Measurements from ENCODE around the gene RAI1.

Gene RAI1

GRCh38 chr17:17778308-17779014 is 97.2 kb downstream of the RAI1 start:
- no peaks in the 10 kb centered on the region for H3K36me3 ChIP-seq (replicated peaks)
- H3K27me3 ChIP-seq (replicated peaks) = no peaks in the 10 kb centered on the region
- TF ChIP-seq, protein P1, sequence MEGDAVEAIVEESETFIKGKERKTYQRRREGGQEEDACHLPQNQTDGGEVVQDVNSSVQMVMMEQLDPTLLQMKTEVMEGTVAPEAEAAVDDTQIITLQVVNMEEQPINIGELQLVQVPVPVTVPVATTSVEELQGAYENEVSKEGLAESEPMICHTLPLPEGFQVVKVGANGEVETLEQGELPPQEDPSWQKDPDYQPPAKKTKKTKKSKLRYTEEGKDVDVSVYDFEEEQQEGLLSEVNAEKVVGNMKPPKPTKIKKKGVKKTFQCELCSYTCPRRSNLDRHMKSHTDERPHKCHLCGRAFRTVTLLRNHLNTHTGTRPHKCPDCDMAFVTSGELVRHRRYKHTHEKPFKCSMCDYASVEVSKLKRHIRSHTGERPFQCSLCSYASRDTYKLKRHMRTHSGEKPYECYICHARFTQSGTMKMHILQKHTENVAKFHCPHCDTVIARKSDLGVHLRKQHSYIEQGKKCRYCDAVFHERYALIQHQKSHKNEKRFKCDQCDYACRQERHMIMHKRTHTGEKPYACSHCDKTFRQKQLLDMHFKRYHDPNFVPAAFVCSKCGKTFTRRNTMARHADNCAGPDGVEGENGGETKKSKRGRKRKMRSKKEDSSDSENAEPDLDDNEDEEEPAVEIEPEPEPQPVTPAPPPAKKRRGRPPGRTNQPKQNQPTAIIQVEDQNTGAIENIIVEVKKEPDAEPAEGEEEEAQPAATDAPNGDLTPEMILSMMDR (IDR thresholded peaks at IDR 0.05; ENCODE audit: low read depth, low read length, missing control alignments) = no peak
- H3K4me3 ChIP-seq (ENCODE audit: low read depth, low read length) = no peak overlapping the region
- no peak overlapping the region for H3K27ac ChIP-seq
- DNase-seq = no peak
- in situ Hi-C loops (cut with HindIII; ENCODE audit: low pct_ligation_motif_present, low sequenced_read_pairs) = no loop called here

DNA sequence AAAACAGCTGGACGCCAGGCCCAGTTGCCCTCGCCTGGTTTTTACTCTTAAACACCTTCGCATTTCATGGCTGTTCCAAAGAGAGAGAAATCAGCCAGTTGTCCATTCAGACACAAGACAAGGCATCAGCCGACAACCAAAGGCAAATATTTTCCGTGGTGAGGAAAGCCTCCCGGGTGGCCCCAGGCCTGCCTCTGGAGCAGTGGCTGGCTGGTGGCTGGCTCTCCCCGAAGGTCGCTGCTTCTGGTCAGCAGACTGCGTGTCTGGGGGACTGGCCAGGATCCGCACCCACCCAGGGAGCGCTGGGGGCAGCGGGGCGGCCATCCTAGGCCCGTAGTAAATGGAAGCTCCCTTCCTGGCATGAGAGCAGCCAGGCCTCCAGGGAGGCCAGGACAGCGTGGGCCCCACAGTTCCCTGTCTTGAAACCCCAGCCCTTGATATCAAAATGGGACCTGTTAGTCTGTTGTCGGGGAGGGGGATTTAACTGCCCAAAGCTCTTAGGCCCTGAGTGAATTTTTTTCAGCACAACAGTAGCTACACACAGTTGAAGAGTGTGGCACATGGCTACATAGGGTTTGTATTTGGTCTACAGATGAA is 97.9 kb downstream of the RAI1 start:
- no peak for DNase-seq
- Histone ChIP-seq H3K27ac (no peak overlapping the region), H3K4me3 (ENCODE audit: low read depth, low read length) (no peak overlapping the region), H3K27me3 (replicated peaks) (no peaks in the 10 kb centered on the region), H3K36me3 (replicated peaks) (no peaks in the 10 kb centered on the region)
- TF ChIP-seq, protein P1 (IDR thresholded peaks at IDR 0.05; ENCODE audit: low read depth, low read length, missing control alignments) = no peak
- in situ Hi-C loops (cut with HindIII; ENCODE audit: low pct_ligation_motif_present, low sequenced_read_pairs) = no loop called here

DNA sequence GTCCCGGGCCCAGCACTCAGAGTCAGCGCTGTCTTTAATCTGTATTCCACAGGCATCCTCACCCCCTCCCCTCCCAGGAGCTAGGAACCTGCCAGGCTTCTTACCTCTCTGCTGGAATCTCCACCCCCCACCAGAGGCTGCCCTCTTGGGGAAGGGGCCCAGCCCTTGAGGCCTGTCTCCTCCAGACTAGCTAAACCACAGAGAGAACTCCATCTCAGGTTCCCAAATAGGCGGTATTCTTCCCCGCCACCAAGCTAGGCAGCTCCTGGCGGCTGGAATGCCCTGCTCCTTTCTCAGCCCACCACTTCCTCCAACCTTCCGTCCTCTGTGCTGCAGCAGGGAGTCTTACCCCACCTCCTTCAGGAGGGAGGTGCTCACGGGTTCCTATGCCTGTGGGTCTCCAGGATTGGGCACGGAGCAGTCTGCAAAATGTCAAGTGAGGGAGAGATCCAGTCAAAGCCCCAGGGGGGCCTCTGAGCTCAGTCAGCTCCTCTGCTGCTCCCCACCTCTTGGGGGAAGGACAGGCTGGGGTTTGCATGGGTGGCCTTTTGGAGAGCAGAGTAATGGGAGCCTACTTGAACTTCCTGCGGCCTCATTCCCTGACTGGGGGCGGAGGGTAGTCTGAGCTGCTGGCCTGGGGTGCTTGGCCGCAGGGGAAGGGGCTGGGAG is 99.8 kb downstream of the RAI1 start:
- Histone ChIP-seq H3K27ac (no peak overlapping the region), H3K4me3 (ENCODE audit: low read depth, low read length) (peak overlapping the region; percentile 46), H3K27me3 (replicated peaks) (no peaks in the 10 kb centered on the region), H3K36me3 (replicated peaks) (no peaks in the 10 kb centered on the region)
- in situ Hi-C loops (cut with HindIII; ENCODE audit: low pct_ligation_motif_present, low sequenced_read_pairs) = no loop called here
- TF ChIP-seq, protein P1 (IDR thresholded peaks at IDR 0.05; ENCODE audit: low read depth, low read length, missing control alignments) = peak; percentile 74
- peak; percentile 28 for DNase-seq

- H3K27me3 ChIP-seq (replicated peaks) = no peaks in the 10 kb centered on the region
- H3K27ac ChIP-seq = no peak overlapping the region
- peak; percentile 12 for DNase-seq
- peak overlapping the region; percentile 46 for H3K4me3 ChIP-seq (ENCODE audit: low read depth, low read length)
- H3K36me3 ChIP-seq (replicated peaks) = no peaks in the 10 kb centered on the region
- TF ChIP-seq, protein P1 (IDR thresholded peaks at IDR 0.05; ENCODE audit: low read depth, low read length, missing control alignments) = no peak
- in situ Hi-C loops (cut with HindIII; ENCODE audit: low pct_ligation_motif_present, low sequenced_read_pairs) = no loop called here
Measured at GRCh38 chr17:17781591-17782496, 100.6 kb downstream of the RAI1 start.

DNA sequence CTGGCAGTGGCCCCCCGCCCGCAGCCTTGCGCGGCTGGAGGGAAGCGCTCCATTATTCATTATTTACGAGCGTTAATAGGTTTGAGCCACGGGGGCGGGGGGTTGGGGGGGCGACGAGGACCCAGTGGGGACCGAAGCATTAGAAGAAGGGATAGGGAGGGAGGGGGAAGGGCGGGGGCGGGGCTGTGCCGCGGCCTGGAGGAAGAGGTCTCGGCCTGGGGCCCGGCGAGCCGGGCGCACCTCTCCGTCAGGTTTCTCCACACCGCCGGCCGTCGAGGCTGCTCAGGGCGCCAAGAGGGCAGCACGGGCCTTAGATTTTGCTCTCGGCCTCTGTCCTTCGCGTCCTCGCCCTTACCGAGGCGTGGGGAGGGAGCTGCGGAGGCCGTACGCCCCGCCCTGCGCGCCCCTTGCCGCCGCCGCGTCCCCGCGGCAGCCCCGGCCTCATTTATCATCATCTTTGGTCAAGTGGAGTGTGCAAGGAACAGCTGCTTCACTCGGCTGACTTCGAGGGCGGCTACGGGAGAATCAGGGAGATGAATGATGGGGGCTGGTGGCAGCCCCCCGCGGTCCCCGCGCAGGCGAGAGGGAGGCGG is 101.4 kb downstream of the RAI1 start:
- H3K27me3 ChIP-seq (replicated peaks) = no peaks in the 10 kb centered on the region
- TF ChIP-seq, protein P1 (IDR thresholded peaks at IDR 0.05; ENCODE audit: low read depth, low read length, missing control alignments) = no peak
- H3K27ac ChIP-seq = no peak overlapping the region
- in situ Hi-C loops (cut with HindIII; ENCODE audit: low pct_ligation_motif_present, low sequenced_read_pairs) = no loop called here
- H3K4me3 ChIP-seq (ENCODE audit: low read depth, low read length) = peak overlapping the region; percentile 46
- no peak for DNase-seq
- H3K36me3 ChIP-seq (replicated peaks) = no peaks in the 10 kb centered on the region
